Calu3 (cell line): ENCODE results near the gene PPP1R9A. TPM values are rescaled to one million over a fixed set of nuclear protein-coding genes. Genes with fewer than 3 reads are reported as not detected.

ENCODE experiments used
- BruUV-seq: library from RNA; stranded (reverse); fragments of 400-500 nt; replicated peaks from 2 replicates; lab custom pipeline; 2021; lab: Mats Ljungman, UMichigan
- CTCF ChIA-PET: fragments of 300-600 bp; sonication (Branson Sonifier 250); formaldehyde crosslinking; loops from one replicate; lab custom pipeline; 2022; ENCODE audit warnings: antibody characterized with exemption; lab: Charles Lee
- DNase-seq: peaks from one replicate; pipeline ENCODE4 v3.0.0; 2022
- H3K27ac Mint-ChIP-seq: one replicate; pipeline ENCODE4 v1.8.0; 2022; ENCODE audit warnings: mixed read lengths; ENCODE audit not compliant: unreplicated experiment
- H3K27me3 Mint-ChIP-seq: one replicate; pipeline ENCODE4 v1.8.0; 2022; ENCODE audit warnings: mixed read lengths; ENCODE audit not compliant: unreplicated experiment
- H3K36me3 Mint-ChIP-seq: one replicate; pipeline ENCODE4 v1.8.0; 2022; ENCODE audit warnings: mild to moderate bottlenecking, moderate library complexity, mixed read lengths; ENCODE audit not compliant: insufficient read depth, unreplicated experiment
- H3K4me1 Mint-ChIP-seq: one replicate; pipeline ENCODE4 v1.8.0; 2022; ENCODE audit warnings: mild to moderate bottlenecking, low read depth, mixed read lengths; ENCODE audit not compliant: unreplicated experiment
- H3K4me3 Mint-ChIP-seq: one replicate; pipeline ENCODE4 v1.8.0; 2022; ENCODE audit warnings: mild to moderate bottlenecking, low read depth, moderate library complexity, mixed read lengths; ENCODE audit not compliant: unreplicated experiment
- H3K9me3 Mint-ChIP-seq: one replicate; pipeline ENCODE4 v1.8.0; 2022; ENCODE audit warnings: low read depth, mixed read lengths; ENCODE audit not compliant: unreplicated experiment
- CTCF ChIP-seq: fragments of 200-600 bp; IDR thresholded peaks from one replicate; pipeline ENCODE4 v1.8.0; 2022; ENCODE audit warnings: antibody characterized with exemption; ENCODE audit not compliant: unreplicated experiment
- intact Hi-C: fragments of 100-400 bp; cut with micrococcal nuclease; formaldehyde crosslinking; loops from one replicate; pipeline ENCODE4 v1.10.0; 2022; ENCODE audit not compliant: unreplicated experiment
- total RNA-seq: library from RNA; stranded (reverse); gene quantifications from 2 replicates; pipeline ENCODE4 v1.2.3, GENCODE V29; 2022

Gene PPP1R9A
- total RNA-seq, 1 experiment from 2014 or later, result 19.4 TPM

- no peak for DNase-seq
- CTCF ChIA-PET, result no interaction called here
- no peak overlapping the region for H3K4me3 Mint-ChIP-seq
- BruUV-seq, result no TSS peak
- no peaks in the 10 kb centered on the region for H3K4me1 Mint-ChIP-seq
- intact Hi-C loops, result no loop called here
- H3K27ac Mint-ChIP-seq, result no peak overlapping the region
- no peaks in the 10 kb centered on the region for H3K36me3 Mint-ChIP-seq
- H3K9me3 Mint-ChIP-seq, result no peaks in the 10 kb centered on the region
- H3K27me3 Mint-ChIP-seq, result no peaks in the 10 kb centered on the region
- TF ChIP-seq CTCF, result no peak
Observed at GRCh38 chr7:95141755-95142154, 234.4 kb downstream of the PPP1R9A start.

GRCh38 chr7:95144256-95144655 lies 236.9 kb downstream of the PPP1R9A start:
- no peak for TF ChIP-seq CTCF
- DNase-seq, result no peak
- Mint-ChIP-seq H3K4me3 (no peak overlapping the region), H3K9me3 (no peaks in the 10 kb centered on the region), H3K4me1 (no peaks in the 10 kb centered on the region), H3K36me3 (no peaks in the 10 kb centered on the region), H3K27me3 (no peaks in the 10 kb centered on the region), H3K27ac (no peak overlapping the region)
- intact Hi-C loops, result no loop called here
- no TSS peak for BruUV-seq
- CTCF ChIA-PET, result no interaction called here

GRCh38 chr7:95155965-95156364 lies 248.6 kb downstream of the PPP1R9A start:
- no peak overlapping the region for H3K4me3 Mint-ChIP-seq
- CTCF ChIA-PET, result no interaction called here
- no peak for TF ChIP-seq CTCF
- intact Hi-C loops, result no loop called here
- H3K27ac Mint-ChIP-seq, result no peak overlapping the region
- BruUV-seq, result no TSS peak
- H3K27me3 Mint-ChIP-seq, result no peaks in the 10 kb centered on the region
- DNase-seq, result no peak
- H3K36me3 Mint-ChIP-seq, result no peaks in the 10 kb centered on the region
- no peaks in the 10 kb centered on the region for H3K9me3 Mint-ChIP-seq
- no peaks in the 10 kb centered on the region for H3K4me1 Mint-ChIP-seq

- Mint-ChIP-seq H3K27me3 (no peaks in the 10 kb centered on the region), H3K4me1 (no peaks in the 10 kb centered on the region), H3K27ac (no peak overlapping the region), H3K9me3 (no peaks in the 10 kb centered on the region), H3K36me3 (no peaks in the 10 kb centered on the region), H3K4me3 (no peak overlapping the region)
- DNase-seq, result no peak
- no TSS peak for BruUV-seq
- CTCF ChIA-PET, result no interaction called here
- TF ChIP-seq CTCF, result no peak
- intact Hi-C loops, result no loop called here
Observed at GRCh38 chr7:95157381-95157780, 250.0 kb downstream of the PPP1R9A start.
